Liver (tissue), 9 donors: ENCODE measurements around the gene RAB30. TPM values are rescaled to one million over a fixed set of nuclear protein-coding genes. Genes with fewer than 3 reads are reported as not detected.

Source experiments
- DNase-seq: peaks from one replicate; pipeline ENCODE4 v3.0.0-alpha.2; 2017; ENCODE audit warnings: low spot score
- H3K27ac ChIP-seq, 2 donors: one replicate each; pipeline ENCODE4 v1.7.0; 2013; ENCODE audit warnings: inconsistent platforms in 2 of 2, low read length in 2 of 2, control low read depth in 1 of 2, low read depth in 1 of 2, mild to moderate bottlenecking in 1 of 2
- H3K27me3 ChIP-seq, 4 donors: one replicate each; pipeline versions ENCODE4 v1.6.1 to v1.7.0; 2013; ENCODE audit warnings: low read length in 3 of 4, inconsistent platforms in 1 of 4, mild to moderate bottlenecking in 1 of 4, moderate library complexity in 1 of 4; ENCODE audit not compliant: control insufficient read depth in 4 of 4, insufficient read depth in 4 of 4
- H3K36me3 ChIP-seq, 4 donors: one replicate each; pipeline versions ENCODE4 v1.6.1 to v1.7.0; 2013; ENCODE audit warnings: low read length in 3 of 4, mild to moderate bottlenecking in 3 of 4, low read depth in 1 of 4, moderate library complexity in 1 of 4; ENCODE audit not compliant: control insufficient read depth in 4 of 4, insufficient read depth in 3 of 4
- H3K4me1 ChIP-seq, 4 donors: one replicate each; pipeline versions ENCODE4 v1.6.1 to v1.7.0; 2013; ENCODE audit warnings: low read length in 3 of 4, mild to moderate bottlenecking in 3 of 4, moderate library complexity in 1 of 4; ENCODE audit not compliant: control insufficient read depth in 4 of 4, insufficient read depth in 4 of 4
- H3K4me3 ChIP-seq, 3 donors: one replicate each; pipeline versions ENCODE4 v1.6.1 to v1.7.0; 2013; ENCODE audit warnings: low read length in 3 of 3, control low read depth in 1 of 3, low read depth in 1 of 3, mild to moderate bottlenecking in 1 of 3
- H3K9ac ChIP-seq, 2 donors: one replicate each; pipeline ENCODE4 v1.7.0; 2013; ENCODE audit warnings: low read length in 2 of 2, mild to moderate bottlenecking in 2 of 2, moderate library complexity in 2 of 2, control low read depth in 1 of 2, low read depth in 1 of 2
- H3K9me3 ChIP-seq, 4 donors: one replicate each; pipeline versions ENCODE4 v1.6.1 to v1.7.0; 2013; ENCODE audit warnings: low read length in 3 of 4; ENCODE audit not compliant: control insufficient read depth in 4 of 4
- FOXA1 ChIP-seq: IDR thresholded peaks from 2 replicates; pipeline ENCODE4 v1.6.1; 2016; ENCODE audit warnings: antibody characterized with exemption
- FOXA2 ChIP-seq: IDR thresholded peaks from 2 replicates; pipeline ENCODE4 v1.6.1; 2016; ENCODE audit warnings: antibody characterized with exemption
- GABPA ChIP-seq, 2 donors: IDR thresholded peaks in 1 of 2; conservative IDR thresholded peaks in 1 of 2; 2 replicates each; pipeline ENCODE4 v1.6.1; 2016; ENCODE audit warnings: antibody characterized with exemption in 2 of 2, mild to moderate bottlenecking in 1 of 2, moderate library complexity in 1 of 2
- HNF4A ChIP-seq, 2 donors: conservative IDR thresholded peaks; 2 replicates each; pipeline ENCODE4 v1.6.1; 2016; ENCODE audit warnings: antibody characterized with exemption in 2 of 2, mild to moderate bottlenecking in 2 of 2
- HNF4G ChIP-seq: IDR thresholded peaks from 2 replicates; pipeline ENCODE4 v1.6.1; 2016; ENCODE audit warnings: antibody characterized with exemption
- JUND ChIP-seq, 2 donors: IDR thresholded peaks; 2 replicates each; pipeline ENCODE4 v1.6.1; 2016; ENCODE audit warnings: antibody characterized with exemption in 2 of 2
- NR2F2 ChIP-seq: IDR thresholded peaks from 2 replicates; pipeline ENCODE4 v1.6.1; 2016; ENCODE audit warnings: antibody characterized with exemption
- RAD21 ChIP-seq, 2 donors: IDR thresholded peaks; 2 replicates each; pipeline ENCODE4 v1.6.1; 2016; ENCODE audit warnings: antibody characterized with exemption in 2 of 2, mild to moderate bottlenecking in 2 of 2
- RXRA ChIP-seq, 2 donors: IDR thresholded peaks; 2 replicates each; pipeline ENCODE4 v1.6.1; 2017 to 2018; ENCODE audit warnings: antibody characterized with exemption in 2 of 2, mild to moderate bottlenecking in 1 of 2
- SP1 ChIP-seq: IDR thresholded peaks from 2 replicates; pipeline ENCODE4 v1.6.1; 2018; ENCODE audit warnings: antibody characterized with exemption, mild to moderate bottlenecking
- TAF1 ChIP-seq: conservative IDR thresholded peaks from 2 replicates; pipeline ENCODE4 v1.6.1; 2016; ENCODE audit warnings: antibody characterized with exemption, mild to moderate bottlenecking
- YY1 ChIP-seq: IDR thresholded peaks from 2 replicates; pipeline ENCODE4 v1.6.1; 2016; ENCODE audit warnings: antibody characterized with exemption, mild to moderate bottlenecking
- WGBS: extraction: QIAGEN DNeasy Blood & Tissue Kit; methylation state at CpG from one replicate; pipeline ENCODE4 v1.1.7; 2013; 5-methylcytosine and 5-hydroxymethylcytosine counted together
- polyA plus RNA-seq, 2 donors: library from polyadenylated mRNA; stranded (reverse) in 1 of 2; unstranded in 1 of 2; fragments of 200-250 nt in 1 of 2; fragments of >200 nt in 1 of 2; fragmentation: Nextera tagmentation in 1 of 2; extraction: Ambion mirVana in 1 of 2; gene quantifications; one replicate each; pipeline versions ENCODE4 v1.2.1 to v1.2.3, GENCODE V29; 2013 to 2015
- total RNA-seq, 2 donors: library from RNA; depleted of rRNA; stranded (reverse); fragments of >200 nt; gene quantifications; one replicate each; pipeline ENCODE4 v1.2.3, GENCODE V29; 2014
- TF ChIP-seq, protein P1 (sequence below): IDR thresholded peaks from 2 replicates; pipeline ENCODE4 v1.6.1; 2016; ENCODE audit warnings: antibody characterized with exemption
- TF ChIP-seq, protein P2 (sequence below): IDR thresholded peaks from 2 replicates; pipeline ENCODE4 v1.6.1; 2016; ENCODE audit warnings: antibody characterized with exemption, mild to moderate bottlenecking
- TF ChIP-seq, protein P3 (sequence below): IDR thresholded peaks from 2 replicates; pipeline ENCODE4 v1.6.1; 2016; ENCODE audit warnings: antibody characterized with exemption
- TF ChIP-seq, protein P4 (sequence below): fragments of 150-350 bp; IDR thresholded peaks from 2 replicates; pipeline ENCODE4 v1.5.1; 2017; ENCODE audit warnings: improper control_type of control experiment, low read depth, low read length; ENCODE audit not compliant: missing input control
- TF ChIP-seq, protein P5 (sequence below): IDR thresholded peaks from 2 replicates; pipeline ENCODE4 v1.6.1; 2016; ENCODE audit warnings: antibody characterized with exemption
- donor health status: healthy.
- donor health status: healthy.
- donor health status: healthy.
- donor health status: healthy.
- donor health status: healthy.

RAB30 gene
- total and polyA plus RNA-seq, 4 donors, result 2.4 to 5.4 (median 3.2) TPM

DNA sequence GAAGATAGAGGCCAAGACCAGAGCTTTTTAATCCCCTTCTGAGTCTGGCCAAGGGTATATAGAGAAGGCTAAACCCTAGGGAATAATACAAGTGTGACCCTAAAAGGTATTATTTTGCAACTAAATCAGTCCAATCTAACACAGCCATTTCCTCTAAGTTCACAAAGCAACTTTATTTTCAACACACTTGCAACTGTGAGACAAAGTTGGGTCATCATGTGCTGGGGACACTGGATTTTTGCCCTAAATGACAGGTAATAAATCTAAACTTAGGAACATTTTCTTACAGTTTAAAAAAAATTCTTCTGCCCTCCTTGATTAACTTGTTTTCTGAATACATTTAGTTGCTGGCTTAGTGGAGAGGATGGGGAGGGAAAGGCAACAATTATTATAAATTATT lies 91.9 kb downstream of the RAB30 start:
- no peak overlapping the region for H3K9ac ChIP-seq
- TF ChIP-seq TAF1 (no peak), YY1 (no peak), FOXA2 (no peak), FOXA1 (no peak), GABPA (IDR thresholded peaks at IDR 0.05 in 1 of 2, conservative IDR thresholded peaks at IDR 0.05 in 1 of 2) (no peak), JUND (IDR thresholded peaks at IDR 0.05) (no peak), SP1 (no peak), HNF4G (no peak), NR2F2 (no peak), HNF4A (conservative IDR thresholded peaks at IDR 0.05) (no peak)
- TF ChIP-seq, protein P1, sequence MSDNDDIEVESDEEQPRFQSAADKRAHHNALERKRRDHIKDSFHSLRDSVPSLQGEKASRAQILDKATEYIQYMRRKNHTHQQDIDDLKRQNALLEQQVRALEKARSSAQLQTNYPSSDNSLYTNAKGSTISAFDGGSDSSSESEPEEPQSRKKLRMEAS, result no peak
- TF ChIP-seq, protein P2, sequence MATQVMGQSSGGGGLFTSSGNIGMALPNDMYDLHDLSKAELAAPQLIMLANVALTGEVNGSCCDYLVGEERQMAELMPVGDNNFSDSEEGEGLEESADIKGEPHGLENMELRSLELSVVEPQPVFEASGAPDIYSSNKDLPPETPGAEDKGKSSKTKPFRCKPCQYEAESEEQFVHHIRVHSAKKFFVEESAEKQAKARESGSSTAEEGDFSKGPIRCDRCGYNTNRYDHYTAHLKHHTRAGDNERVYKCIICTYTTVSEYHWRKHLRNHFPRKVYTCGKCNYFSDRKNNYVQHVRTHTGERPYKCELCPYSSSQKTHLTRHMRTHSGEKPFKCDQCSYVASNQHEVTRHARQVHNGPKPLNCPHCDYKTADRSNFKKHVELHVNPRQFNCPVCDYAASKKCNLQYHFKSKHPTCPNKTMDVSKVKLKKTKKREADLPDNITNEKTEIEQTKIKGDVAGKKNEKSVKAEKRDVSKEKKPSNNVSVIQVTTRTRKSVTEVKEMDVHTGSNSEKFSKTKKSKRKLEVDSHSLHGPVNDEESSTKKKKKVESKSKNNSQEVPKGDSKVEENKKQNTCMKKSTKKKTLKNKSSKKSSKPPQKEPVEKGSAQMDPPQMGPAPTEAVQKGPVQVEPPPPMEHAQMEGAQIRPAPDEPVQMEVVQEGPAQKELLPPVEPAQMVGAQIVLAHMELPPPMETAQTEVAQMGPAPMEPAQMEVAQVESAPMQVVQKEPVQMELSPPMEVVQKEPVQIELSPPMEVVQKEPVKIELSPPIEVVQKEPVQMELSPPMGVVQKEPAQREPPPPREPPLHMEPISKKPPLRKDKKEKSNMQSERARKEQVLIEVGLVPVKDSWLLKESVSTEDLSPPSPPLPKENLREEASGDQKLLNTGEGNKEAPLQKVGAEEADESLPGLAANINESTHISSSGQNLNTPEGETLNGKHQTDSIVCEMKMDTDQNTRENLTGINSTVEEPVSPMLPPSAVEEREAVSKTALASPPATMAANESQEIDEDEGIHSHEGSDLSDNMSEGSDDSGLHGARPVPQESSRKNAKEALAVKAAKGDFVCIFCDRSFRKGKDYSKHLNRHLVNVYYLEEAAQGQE, result no peak
- TF ChIP-seq, protein P3, sequence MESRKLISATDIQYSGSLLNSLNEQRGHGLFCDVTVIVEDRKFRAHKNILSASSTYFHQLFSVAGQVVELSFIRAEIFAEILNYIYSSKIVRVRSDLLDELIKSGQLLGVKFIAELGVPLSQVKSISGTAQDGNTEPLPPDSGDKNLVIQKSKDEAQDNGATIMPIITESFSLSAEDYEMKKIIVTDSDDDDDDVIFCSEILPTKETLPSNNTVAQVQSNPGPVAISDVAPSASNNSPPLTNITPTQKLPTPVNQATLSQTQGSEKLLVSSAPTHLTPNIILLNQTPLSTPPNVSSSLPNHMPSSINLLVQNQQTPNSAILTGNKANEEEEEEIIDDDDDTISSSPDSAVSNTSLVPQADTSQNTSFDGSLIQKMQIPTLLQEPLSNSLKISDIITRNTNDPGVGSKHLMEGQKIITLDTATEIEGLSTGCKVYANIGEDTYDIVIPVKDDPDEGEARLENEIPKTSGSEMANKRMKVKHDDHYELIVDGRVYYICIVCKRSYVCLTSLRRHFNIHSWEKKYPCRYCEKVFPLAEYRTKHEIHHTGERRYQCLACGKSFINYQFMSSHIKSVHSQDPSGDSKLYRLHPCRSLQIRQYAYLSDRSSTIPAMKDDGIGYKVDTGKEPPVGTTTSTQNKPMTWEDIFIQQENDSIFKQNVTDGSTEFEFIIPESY, result no peak
- TF ChIP-seq, protein P4, sequence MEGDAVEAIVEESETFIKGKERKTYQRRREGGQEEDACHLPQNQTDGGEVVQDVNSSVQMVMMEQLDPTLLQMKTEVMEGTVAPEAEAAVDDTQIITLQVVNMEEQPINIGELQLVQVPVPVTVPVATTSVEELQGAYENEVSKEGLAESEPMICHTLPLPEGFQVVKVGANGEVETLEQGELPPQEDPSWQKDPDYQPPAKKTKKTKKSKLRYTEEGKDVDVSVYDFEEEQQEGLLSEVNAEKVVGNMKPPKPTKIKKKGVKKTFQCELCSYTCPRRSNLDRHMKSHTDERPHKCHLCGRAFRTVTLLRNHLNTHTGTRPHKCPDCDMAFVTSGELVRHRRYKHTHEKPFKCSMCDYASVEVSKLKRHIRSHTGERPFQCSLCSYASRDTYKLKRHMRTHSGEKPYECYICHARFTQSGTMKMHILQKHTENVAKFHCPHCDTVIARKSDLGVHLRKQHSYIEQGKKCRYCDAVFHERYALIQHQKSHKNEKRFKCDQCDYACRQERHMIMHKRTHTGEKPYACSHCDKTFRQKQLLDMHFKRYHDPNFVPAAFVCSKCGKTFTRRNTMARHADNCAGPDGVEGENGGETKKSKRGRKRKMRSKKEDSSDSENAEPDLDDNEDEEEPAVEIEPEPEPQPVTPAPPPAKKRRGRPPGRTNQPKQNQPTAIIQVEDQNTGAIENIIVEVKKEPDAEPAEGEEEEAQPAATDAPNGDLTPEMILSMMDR, result no peak
- TF ChIP-seq, protein P5, sequence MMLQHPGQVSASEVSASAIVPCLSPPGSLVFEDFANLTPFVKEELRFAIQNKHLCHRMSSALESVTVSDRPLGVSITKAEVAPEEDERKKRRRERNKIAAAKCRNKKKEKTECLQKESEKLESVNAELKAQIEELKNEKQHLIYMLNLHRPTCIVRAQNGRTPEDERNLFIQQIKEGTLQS, result no peak
- H3K4me3 ChIP-seq, result no peak overlapping the region

DNA sequence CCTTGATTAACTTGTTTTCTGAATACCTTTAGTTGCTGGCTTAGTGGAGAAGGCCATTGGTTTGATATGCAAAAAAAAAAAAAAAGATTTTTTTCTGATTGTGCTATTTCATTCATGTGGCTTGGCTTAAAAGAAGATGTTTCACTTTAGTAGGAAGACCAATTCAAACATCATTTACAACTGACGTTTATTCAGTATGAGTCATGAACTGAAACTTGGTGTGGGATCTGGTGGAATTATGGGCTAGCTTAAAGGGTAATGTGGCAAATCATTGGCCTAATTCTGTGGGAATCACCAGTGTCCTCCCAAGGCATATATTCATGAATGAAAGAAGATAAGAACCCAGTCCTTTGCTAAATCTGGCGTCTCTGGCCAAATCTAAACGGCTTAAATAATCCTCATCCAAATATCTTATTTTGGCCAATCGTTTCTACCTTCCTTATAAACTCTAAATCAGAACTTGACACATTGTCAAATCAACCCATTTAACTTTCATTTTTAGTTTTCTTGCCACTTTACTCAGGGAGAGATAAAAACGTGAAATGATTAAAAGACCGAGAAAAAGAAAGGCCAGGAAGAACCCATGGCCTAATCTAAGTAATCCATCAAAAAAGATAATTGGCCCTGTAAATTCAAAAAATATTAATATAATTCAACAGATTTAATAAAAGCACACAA lies 93.1 kb downstream of the RAB30 start:
- Histone ChIP-seq H3K4me3 (no peak overlapping the region), H3K36me3 (peaks cover 0 to 6% (median 3%) of the 10 kb centered on the region in 4 donors), H3K9ac (no peak overlapping the region), H3K27me3 (no peaks in the 10 kb centered on the region), H3K4me1 (no peaks in the 10 kb centered on the region), H3K9me3 (no peaks in the 10 kb centered on the region), H3K27ac (no peak overlapping the region)
- 89% methylated on average over 6 of the region's 6 CpGs for WGBS
- no peak for DNase-seq
- TF ChIP-seq HNF4A (conservative IDR thresholded peaks at IDR 0.05) (no peak), JUND (IDR thresholded peaks at IDR 0.05) (no peak), NR2F2 (no peak), YY1 (no peak), RXRA (IDR thresholded peaks at IDR 0.05) (no peak), GABPA (IDR thresholded peaks at IDR 0.05 in 1 of 2, conservative IDR thresholded peaks at IDR 0.05 in 1 of 2) (no peak), HNF4G (no peak), FOXA1 (no peak), TAF1 (no peak), RAD21 (IDR thresholded peaks at IDR 0.05) (no peak), SP1 (no peak)
- TF ChIP-seq, protein P5, result no peak
- TF ChIP-seq, protein P4, result no peak
- TF ChIP-seq, protein P1, result no peak

More for the DNA sequence above, 91.9 kb downstream of the RAB30 start:
- no peak overlapping the region for H3K27ac ChIP-seq
- no peak for DNase-seq
- peaks cover 0 to 6% (median 3%) of the 10 kb centered on the region in 4 donors for H3K36me3 ChIP-seq
- H3K27me3 ChIP-seq, result no peaks in the 10 kb centered on the region
- H3K9me3 ChIP-seq, result no peaks in the 10 kb centered on the region
- no peaks in the 10 kb centered on the region for H3K4me1 ChIP-seq
